ENCODE measurements around the gene KLRF1.

The KLRF1 gene, protein sequence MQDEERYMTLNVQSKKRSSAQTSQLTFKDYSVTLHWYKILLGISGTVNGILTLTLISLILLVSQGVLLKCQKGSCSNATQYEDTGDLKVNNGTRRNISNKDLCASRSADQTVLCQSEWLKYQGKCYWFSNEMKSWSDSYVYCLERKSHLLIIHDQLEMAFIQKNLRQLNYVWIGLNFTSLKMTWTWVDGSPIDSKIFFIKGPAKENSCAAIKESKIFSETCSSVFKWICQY

GRCh38 chr12:9827209-9827888, at the start of gene KLRF1:
Gene KLRF1 (plus strand): TSS chr12:9827481. CDS start chr12:9827545, 64 bp downstream.
- no peak for ATAC-seq (ENCODE audit: low read depth)
- Histone ChIP-seq H3K4me3 (ENCODE audit: severe bottlenecking) (no peak within 1 kb of the TSS), H3K36me3 (ENCODE audit: low read depth) (no peaks in the 10 kb centered on the region), H3K27me3 (ENCODE audit: insufficient read depth, poor library complexity, severe bottlenecking) (no peaks in the 10 kb centered on the region), H3K4me1 (ENCODE audit: insufficient read depth, poor library complexity, severe bottlenecking) (no peaks in the 10 kb centered on the region), H3K9me3 (ENCODE audit: severe bottlenecking) (no peaks in the 10 kb centered on the region), H3K27ac (ENCODE audit: poor library complexity, severe bottlenecking) (no peak within 1 kb of the TSS)
- DNase-seq (ENCODE audit: low spot score): no peak
- TF ChIP-seq, protein P1, sequence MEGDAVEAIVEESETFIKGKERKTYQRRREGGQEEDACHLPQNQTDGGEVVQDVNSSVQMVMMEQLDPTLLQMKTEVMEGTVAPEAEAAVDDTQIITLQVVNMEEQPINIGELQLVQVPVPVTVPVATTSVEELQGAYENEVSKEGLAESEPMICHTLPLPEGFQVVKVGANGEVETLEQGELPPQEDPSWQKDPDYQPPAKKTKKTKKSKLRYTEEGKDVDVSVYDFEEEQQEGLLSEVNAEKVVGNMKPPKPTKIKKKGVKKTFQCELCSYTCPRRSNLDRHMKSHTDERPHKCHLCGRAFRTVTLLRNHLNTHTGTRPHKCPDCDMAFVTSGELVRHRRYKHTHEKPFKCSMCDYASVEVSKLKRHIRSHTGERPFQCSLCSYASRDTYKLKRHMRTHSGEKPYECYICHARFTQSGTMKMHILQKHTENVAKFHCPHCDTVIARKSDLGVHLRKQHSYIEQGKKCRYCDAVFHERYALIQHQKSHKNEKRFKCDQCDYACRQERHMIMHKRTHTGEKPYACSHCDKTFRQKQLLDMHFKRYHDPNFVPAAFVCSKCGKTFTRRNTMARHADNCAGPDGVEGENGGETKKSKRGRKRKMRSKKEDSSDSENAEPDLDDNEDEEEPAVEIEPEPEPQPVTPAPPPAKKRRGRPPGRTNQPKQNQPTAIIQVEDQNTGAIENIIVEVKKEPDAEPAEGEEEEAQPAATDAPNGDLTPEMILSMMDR (IDR thresholded peaks at IDR 0.05; ENCODE audit: poor library complexity, severe bottlenecking): no peak

DNA sequence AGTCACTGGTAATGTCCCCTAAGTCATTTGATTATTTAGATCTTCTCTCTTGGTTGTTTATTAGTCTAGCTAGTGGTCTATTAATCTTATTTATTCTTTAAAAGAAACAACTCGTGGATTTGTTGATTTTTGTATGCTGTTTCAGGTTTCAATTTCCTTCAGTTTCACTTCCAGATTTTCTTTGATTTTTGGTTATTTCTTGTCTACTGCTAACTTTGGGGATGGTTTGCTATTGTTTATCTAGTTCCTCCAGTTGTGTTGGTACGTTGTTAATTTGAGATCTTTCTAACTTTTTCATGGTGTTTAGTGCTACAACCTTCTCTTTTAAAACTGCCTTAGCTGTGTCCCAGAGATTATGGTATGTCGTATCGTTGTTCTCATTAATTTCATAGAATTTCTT, 48.1 kb upstream of the KLRF1 start:
- no peak for DNase-seq (ENCODE audit: low spot score)
- Histone ChIP-seq H3K27ac (ENCODE audit: poor library complexity, severe bottlenecking) (no peak overlapping the region), H3K4me1 (ENCODE audit: insufficient read depth, poor library complexity, severe bottlenecking) (no peaks in the 10 kb centered on the region), H3K36me3 (ENCODE audit: low read depth) (no peaks in the 10 kb centered on the region), H3K4me3 (ENCODE audit: severe bottlenecking) (no peak overlapping the region), H3K9me3 (ENCODE audit: severe bottlenecking) (no peaks in the 10 kb centered on the region), H3K27me3 (ENCODE audit: insufficient read depth, poor library complexity, severe bottlenecking) (no peaks in the 10 kb centered on the region)
- TF ChIP-seq, protein P1 (IDR thresholded peaks at IDR 0.05; ENCODE audit: poor library complexity, severe bottlenecking): no peak
- ATAC-seq (ENCODE audit: low read depth): no peak

DNA sequence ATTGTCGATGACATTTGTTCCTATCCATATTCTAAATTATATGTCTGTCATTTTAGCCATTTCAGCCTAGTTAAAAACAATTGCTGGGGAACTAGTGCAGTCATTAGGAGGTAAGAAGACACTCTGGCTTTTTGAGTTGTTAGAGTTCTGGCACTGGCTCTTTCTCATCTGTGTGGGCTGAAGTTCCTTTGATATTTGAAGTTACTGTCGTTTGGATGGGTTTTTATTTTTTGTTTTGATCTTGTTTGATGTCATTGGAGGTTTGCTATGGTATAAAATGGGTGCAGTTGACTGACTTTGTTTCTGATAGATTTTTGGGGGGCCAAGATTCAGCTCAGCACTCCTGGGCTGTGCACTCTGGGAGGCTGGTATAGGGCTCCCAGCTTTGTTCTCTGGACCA, 45.9 kb upstream of the KLRF1 start:
- no peak overlapping the region for H3K4me3 ChIP-seq (ENCODE audit: severe bottlenecking)
- no peaks in the 10 kb centered on the region for H3K36me3 ChIP-seq (ENCODE audit: low read depth)
- H3K4me1 ChIP-seq (ENCODE audit: insufficient read depth, poor library complexity, severe bottlenecking): no peaks in the 10 kb centered on the region
- no peaks in the 10 kb centered on the region for H3K9me3 ChIP-seq (ENCODE audit: severe bottlenecking)
- DNase-seq (ENCODE audit: low spot score): no peak
- ATAC-seq (ENCODE audit: low read depth): no peak
- TF ChIP-seq, protein P1 (IDR thresholded peaks at IDR 0.05; ENCODE audit: poor library complexity, severe bottlenecking): no peak
- H3K27me3 ChIP-seq (ENCODE audit: insufficient read depth, poor library complexity, severe bottlenecking): no peaks in the 10 kb centered on the region
- no peak overlapping the region for H3K27ac ChIP-seq (ENCODE audit: poor library complexity, severe bottlenecking)

- no peak overlapping the region for H3K27ac ChIP-seq (ENCODE audit: poor library complexity, severe bottlenecking)
- no peaks in the 10 kb centered on the region for H3K9me3 ChIP-seq (ENCODE audit: severe bottlenecking)
- H3K4me3 ChIP-seq (ENCODE audit: severe bottlenecking): no peak overlapping the region
- TF ChIP-seq, protein P1 (IDR thresholded peaks at IDR 0.05; ENCODE audit: poor library complexity, severe bottlenecking): no peak
- DNase-seq (ENCODE audit: low spot score) (no peak), ATAC-seq (ENCODE audit: low read depth) (no peak)
- H3K27me3 ChIP-seq (ENCODE audit: insufficient read depth, poor library complexity, severe bottlenecking): no peaks in the 10 kb centered on the region
- no peaks in the 10 kb centered on the region for H3K4me1 ChIP-seq (ENCODE audit: insufficient read depth, poor library complexity, severe bottlenecking)
- no peaks in the 10 kb centered on the region for H3K36me3 ChIP-seq (ENCODE audit: low read depth)
Measured at GRCh38 chr12:9782547-9783382, 44.5 kb upstream of the KLRF1 start.

All from RWPE2 (cell line).